ENCODE results near the gene A1BG. TPM values are rescaled to one million over a fixed set of nuclear protein-coding genes. Genes with fewer than 3 reads are reported as not detected.

The A1BG gene
- total and polyA plus RNA-seq, 8 donors = 0.81 to 10.2 (median 1.6) TPM

DNA sequence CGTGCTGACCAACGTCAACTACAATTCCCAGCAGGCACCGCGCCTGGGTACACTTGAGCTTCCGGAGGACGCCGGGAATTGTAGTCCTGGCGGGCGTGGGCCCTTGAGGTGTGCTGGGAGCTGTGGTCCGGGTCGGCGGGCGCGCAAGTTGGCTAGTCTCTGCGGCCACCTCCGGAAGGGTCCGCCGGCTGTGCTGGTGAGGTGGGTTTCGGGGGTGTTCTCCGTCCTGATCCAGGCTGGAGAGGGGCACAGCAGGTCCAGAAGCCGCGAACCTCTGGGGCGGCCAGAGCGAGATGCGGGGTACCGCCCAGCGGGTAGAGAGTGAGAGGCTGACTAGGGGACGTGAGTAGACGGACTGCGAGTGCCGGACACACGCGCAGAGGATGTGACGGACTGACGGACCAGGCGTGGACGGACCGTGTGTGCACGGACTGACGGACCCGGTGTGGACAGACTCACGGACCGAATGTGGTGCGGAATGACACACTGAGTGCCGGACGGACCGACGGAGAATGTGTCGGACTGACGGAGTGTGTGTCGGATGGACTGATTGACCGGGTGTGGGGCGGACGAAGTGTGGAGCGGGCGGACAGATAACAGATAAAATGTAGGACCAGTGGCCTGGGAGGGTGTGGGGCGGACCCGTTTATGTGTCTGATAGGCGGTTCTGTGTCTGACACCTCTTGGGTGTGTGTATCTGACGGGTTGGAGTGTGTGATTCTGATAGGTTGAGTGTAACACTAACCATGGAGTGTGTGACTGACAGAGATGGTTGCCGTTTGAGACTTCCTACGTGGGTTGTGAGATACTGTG lies 26.2 kb downstream of the A1BG start, which contains the start of gene ZSCAN22:
Gene ZSCAN22, plus strand, starts transcription at position 81 of the 813 bp plus-strand sequence. CDS start 7,809 bp downstream, outside the sequence.
- DNase-seq = peak; percentile 96 to 97 (median 96)
- Histone ChIP-seq H3K4me1 (peaks cover 15 to 30% of the 10 kb centered on the region in 2 donors), H3K9me3 (no peaks in the 10 kb centered on the region), H3K4me3 (peak within 1 kb of the TSS; percentile 59 to 82), H3K27me3 (no peaks in the 10 kb centered on the region), H3K27ac (peak within 1 kb of the TSS; percentile 88 to 90), H3K36me3 (no peaks in the 10 kb centered on the region)
- peak; percentile 98 for ATAC-seq
- intact Hi-C loops (cut with DNase I) = no loop called here
- TF ChIP-seq, protein P1, sequence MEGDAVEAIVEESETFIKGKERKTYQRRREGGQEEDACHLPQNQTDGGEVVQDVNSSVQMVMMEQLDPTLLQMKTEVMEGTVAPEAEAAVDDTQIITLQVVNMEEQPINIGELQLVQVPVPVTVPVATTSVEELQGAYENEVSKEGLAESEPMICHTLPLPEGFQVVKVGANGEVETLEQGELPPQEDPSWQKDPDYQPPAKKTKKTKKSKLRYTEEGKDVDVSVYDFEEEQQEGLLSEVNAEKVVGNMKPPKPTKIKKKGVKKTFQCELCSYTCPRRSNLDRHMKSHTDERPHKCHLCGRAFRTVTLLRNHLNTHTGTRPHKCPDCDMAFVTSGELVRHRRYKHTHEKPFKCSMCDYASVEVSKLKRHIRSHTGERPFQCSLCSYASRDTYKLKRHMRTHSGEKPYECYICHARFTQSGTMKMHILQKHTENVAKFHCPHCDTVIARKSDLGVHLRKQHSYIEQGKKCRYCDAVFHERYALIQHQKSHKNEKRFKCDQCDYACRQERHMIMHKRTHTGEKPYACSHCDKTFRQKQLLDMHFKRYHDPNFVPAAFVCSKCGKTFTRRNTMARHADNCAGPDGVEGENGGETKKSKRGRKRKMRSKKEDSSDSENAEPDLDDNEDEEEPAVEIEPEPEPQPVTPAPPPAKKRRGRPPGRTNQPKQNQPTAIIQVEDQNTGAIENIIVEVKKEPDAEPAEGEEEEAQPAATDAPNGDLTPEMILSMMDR (IDR thresholded peaks at IDR 0.05) = no peak

- Histone ChIP-seq H3K4me1 (peaks cover 15 to 30% of the 10 kb centered on the region in 2 donors), H3K9me3 (no peaks in the 10 kb centered on the region), H3K27ac (peak overlapping the region in 1 of 2 donors; percentile 88), H3K4me3 (peak overlapping the region; percentile 59 to 82), H3K36me3 (no peaks in the 10 kb centered on the region), H3K27me3 (no peaks in the 10 kb centered on the region)
- intact Hi-C loops (cut with DNase I) = no loop called here
- TF ChIP-seq, protein P1 (IDR thresholded peaks at IDR 0.05) = no peak
- peak; percentile 24 for ATAC-seq
- no peak for DNase-seq
Measured at GRCh38 chr19:58326501-58326913, 26.8 kb downstream of the A1BG start.

DNA sequence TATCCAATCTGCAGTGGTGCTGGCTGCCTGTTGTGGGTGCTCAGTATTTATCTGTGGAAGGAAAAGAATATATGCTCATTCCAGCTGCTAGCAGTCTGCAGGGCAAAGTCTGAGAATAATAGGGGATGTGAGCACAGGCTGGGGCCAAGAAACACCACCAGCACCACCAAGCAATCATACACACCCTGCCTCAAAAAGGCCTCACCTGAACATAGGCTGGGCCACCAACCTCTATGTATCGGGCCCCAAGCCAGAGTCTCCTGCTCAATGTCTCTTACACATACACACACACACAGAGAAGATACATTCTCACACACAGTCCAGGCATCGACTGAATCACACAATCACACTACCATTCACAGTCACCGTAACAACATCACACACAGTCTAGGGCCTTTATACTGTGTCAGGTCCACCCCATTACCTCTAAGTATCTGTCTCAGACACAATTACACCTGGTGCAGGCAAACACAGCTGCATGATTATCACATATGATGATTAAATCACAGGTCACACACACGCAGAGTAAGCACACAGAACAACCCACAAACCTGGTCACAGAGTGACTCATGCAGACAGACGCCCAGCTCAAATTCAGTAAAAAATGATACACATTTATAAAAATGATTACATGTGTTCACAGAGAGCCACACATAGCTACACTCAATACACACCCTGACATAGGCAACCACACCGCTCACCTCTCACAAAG lies 27.8 kb downstream of the A1BG start:
- no peak overlapping the region for H3K27ac ChIP-seq
- peaks cover 15 to 30% of the 10 kb centered on the region in 2 donors for H3K4me1 ChIP-seq
- H3K9me3 ChIP-seq = no peaks in the 10 kb centered on the region
- intact Hi-C loops (cut with DNase I) = no loop called here
- H3K36me3 ChIP-seq = no peaks in the 10 kb centered on the region
- H3K4me3 ChIP-seq = peak overlapping the region in 1 of 2 donors; percentile 59
- TF ChIP-seq, protein P1 (IDR thresholded peaks at IDR 0.05) = no peak
- ATAC-seq (no peak), DNase-seq (no peak)
- no peaks in the 10 kb centered on the region for H3K27me3 ChIP-seq

- TF ChIP-seq, protein P1 (IDR thresholded peaks at IDR 0.05) = no peak
- no peak overlapping the region for H3K4me3 ChIP-seq
- no peaks in the 10 kb centered on the region for H3K4me1 ChIP-seq
- H3K27me3 ChIP-seq = no peaks in the 10 kb centered on the region
- ATAC-seq (no peak), DNase-seq (no peak)
- H3K27ac ChIP-seq = no peak overlapping the region
- no peaks in the 10 kb centered on the region for H3K9me3 ChIP-seq
- peaks cover 0 to 22% of the 10 kb centered on the region in 2 donors for H3K36me3 ChIP-seq
- intact Hi-C loops (cut with DNase I) = no loop called here
Measured at GRCh38 chr19:58319241-58319640, 34.1 kb downstream of the A1BG start.

DNA sequence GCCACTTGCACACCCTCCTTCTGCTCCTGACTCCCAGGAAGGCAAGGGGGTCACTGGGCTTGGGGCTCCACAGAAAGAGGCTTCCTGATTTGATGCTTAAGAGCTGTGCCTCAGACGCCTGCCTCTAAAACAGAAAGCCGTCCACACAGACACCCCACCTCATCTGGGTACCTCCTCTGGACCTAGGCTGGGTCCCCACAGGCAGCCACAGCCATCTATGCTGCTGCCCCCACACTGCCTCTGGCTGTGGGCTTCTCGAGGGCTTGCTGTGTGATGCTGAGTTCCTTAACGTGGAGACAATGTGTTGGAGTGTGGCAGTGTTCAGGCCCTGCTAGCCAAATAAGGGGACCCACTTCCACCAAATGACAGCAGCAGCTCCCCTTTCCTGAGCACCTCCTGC lies 35.0 kb downstream of the A1BG start:
- Histone ChIP-seq H3K27me3 (no peaks in the 10 kb centered on the region), H3K36me3 (peaks cover 0 to 32% of the 10 kb centered on the region in 2 donors), H3K4me1 (no peaks in the 10 kb centered on the region), H3K9me3 (no peaks in the 10 kb centered on the region), H3K4me3 (no peak overlapping the region), H3K27ac (no peak overlapping the region)
- ATAC-seq (no peak), DNase-seq (no peak)
- intact Hi-C loops (cut with DNase I) = no loop called here
- TF ChIP-seq, protein P1 (IDR thresholded peaks at IDR 0.05) = no peak

Data from left lung (tissue), 10 donors.